ENCODE data around the gene GARIN5B. TPM values are rescaled to one million over a fixed set of nuclear protein-coding genes. Genes with fewer than 3 reads are reported as not detected.

GARIN5B gene
- total RNA-seq, 1 experiment from 2014 or later = not detected

- Histone ChIP-seq H4K20me1 (ENCODE audit: insufficient read depth, low read depth, low read length) (no peaks in the 10 kb centered on the region; the same call in 1 of the 2 replicates), H3K4me1 (ENCODE audit: low read length) (no peaks in the 10 kb centered on the region), H3K79me2 (ENCODE audit: low read length) (no peaks in the 10 kb centered on the region), H3K27ac (ENCODE audit: low read length) (no peak overlapping the region), H3K36me3 (ENCODE audit: insufficient read depth, low read length) (no peaks in the 10 kb centered on the region), H3K4me2 (ENCODE audit: low read depth, low read length, poor library complexity, severe bottlenecking) (no peak overlapping the region), H3K4me3 (ENCODE audit: low read length) (no peak overlapping the region), H3K9me3 (ENCODE audit: low read length) (no peaks in the 10 kb centered on the region), H3K9ac (ENCODE audit: low read length) (no peak overlapping the region), H3K27me3 (ENCODE audit: low read length) (no peaks in the 10 kb centered on the region), H3K9me2 (replicated peaks; ENCODE audit: insufficient read depth, low read length) (no peaks in the 10 kb centered on the region), H2AFZ (ENCODE audit: low read length) (no peak overlapping the region)
- no peak for DNase-seq
Observed at GRCh38 chr19:55352040-55352439, 11.0 kb downstream of the GARIN5B start.

GRCh38 chr19:55350620-55351315 is 12.3 kb downstream of the GARIN5B start:
- Histone ChIP-seq H3K9me3 (ENCODE audit: low read length) (no peaks in the 10 kb centered on the region), H3K79me2 (ENCODE audit: low read length) (no peaks in the 10 kb centered on the region), H3K4me1 (ENCODE audit: low read length) (no peaks in the 10 kb centered on the region), H3K27me3 (ENCODE audit: low read length) (no peaks in the 10 kb centered on the region), H3K4me3 (ENCODE audit: low read length) (no peak overlapping the region), H2AFZ (ENCODE audit: low read length) (no peak overlapping the region), H3K36me3 (ENCODE audit: insufficient read depth, low read length) (no peaks in the 10 kb centered on the region), H4K20me1 (ENCODE audit: insufficient read depth, low read depth, low read length) (no peaks in the 10 kb centered on the region; the same call in 1 of the 2 replicates), H3K4me2 (ENCODE audit: low read depth, low read length, poor library complexity, severe bottlenecking) (no peak overlapping the region), H3K27ac (ENCODE audit: low read length) (no peak overlapping the region), H3K9ac (ENCODE audit: low read length) (no peak overlapping the region), H3K9me2 (replicated peaks; ENCODE audit: insufficient read depth, low read length) (no peaks in the 10 kb centered on the region)
- DNase-seq = no peak

GRCh38 chr19:55348317-55349034 is 14.6 kb downstream of the GARIN5B start:
- Histone ChIP-seq H3K4me3 (ENCODE audit: low read length) (no peak overlapping the region), H4K20me1 (ENCODE audit: insufficient read depth, low read depth, low read length) (no peaks in the 10 kb centered on the region; the same call in 1 of the 2 replicates), H3K36me3 (ENCODE audit: insufficient read depth, low read length) (no peaks in the 10 kb centered on the region), H2AFZ (ENCODE audit: low read length) (no peak overlapping the region), H3K4me1 (ENCODE audit: low read length) (no peaks in the 10 kb centered on the region), H3K79me2 (ENCODE audit: low read length) (no peaks in the 10 kb centered on the region), H3K27ac (ENCODE audit: low read length) (no peak overlapping the region), H3K9me2 (replicated peaks; ENCODE audit: insufficient read depth, low read length) (no peaks in the 10 kb centered on the region), H3K9ac (ENCODE audit: low read length) (no peak overlapping the region), H3K27me3 (ENCODE audit: low read length) (no peaks in the 10 kb centered on the region), H3K4me2 (ENCODE audit: low read depth, low read length, poor library complexity, severe bottlenecking) (no peak overlapping the region), H3K9me3 (ENCODE audit: low read length) (no peaks in the 10 kb centered on the region)
- no peak for DNase-seq

GRCh38 chr19:55347442-55348009 is 15.5 kb downstream of the GARIN5B start:
- Histone ChIP-seq H3K4me2 (ENCODE audit: low read depth, low read length, poor library complexity, severe bottlenecking) (no peak overlapping the region), H3K4me1 (ENCODE audit: low read length) (no peaks in the 10 kb centered on the region), H3K79me2 (ENCODE audit: low read length) (no peaks in the 10 kb centered on the region), H3K9ac (ENCODE audit: low read length) (no peak overlapping the region), H3K36me3 (ENCODE audit: insufficient read depth, low read length) (no peaks in the 10 kb centered on the region), H2AFZ (ENCODE audit: low read length) (no peak overlapping the region), H3K4me3 (ENCODE audit: low read length) (no peak overlapping the region), H3K27me3 (ENCODE audit: low read length) (no peaks in the 10 kb centered on the region), H3K9me3 (ENCODE audit: low read length) (no peaks in the 10 kb centered on the region), H4K20me1 (ENCODE audit: insufficient read depth, low read depth, low read length) (peaks cover under 1% of the 10 kb centered on the region; the same call in 1 of the 2 replicates), H3K9me2 (replicated peaks; ENCODE audit: insufficient read depth, low read length) (no peaks in the 10 kb centered on the region), H3K27ac (ENCODE audit: low read length) (no peak overlapping the region)
- DNase-seq = no peak

GRCh38 chr19:55346725-55347441 is 16.2 kb downstream of the GARIN5B start:
- no peak overlapping the region for H3K4me3 ChIP-seq (ENCODE audit: low read length)
- no peak overlapping the region for H3K27ac ChIP-seq (ENCODE audit: low read length)
- no peaks in the 10 kb centered on the region for H3K36me3 ChIP-seq (ENCODE audit: insufficient read depth, low read length)
- no peaks in the 10 kb centered on the region for H3K9me3 ChIP-seq (ENCODE audit: low read length)
- H3K9me2 ChIP-seq (replicated peaks; ENCODE audit: insufficient read depth, low read length) = no peaks in the 10 kb centered on the region
- H3K4me1 ChIP-seq (ENCODE audit: low read length) = peaks cover 1% of the 10 kb centered on the region
- no peak overlapping the region for H3K4me2 ChIP-seq (ENCODE audit: low read depth, low read length, poor library complexity, severe bottlenecking)
- no peak for DNase-seq
- H3K9ac ChIP-seq (ENCODE audit: low read length) = no peak overlapping the region
- H3K27me3 ChIP-seq (ENCODE audit: low read length) = no peaks in the 10 kb centered on the region
- H4K20me1 ChIP-seq (ENCODE audit: insufficient read depth, low read depth, low read length) = peaks cover 7% of the 10 kb centered on the region; the same call in 1 of the 2 replicates
- peaks cover 2% of the 10 kb centered on the region; the same call in 1 of the 2 replicates for H3K79me2 ChIP-seq (ENCODE audit: low read length)
- H2AFZ ChIP-seq (ENCODE audit: low read length) = no peak overlapping the region

- Histone ChIP-seq H3K27me3 (ENCODE audit: low read length) (no peaks in the 10 kb centered on the region), H4K20me1 (ENCODE audit: insufficient read depth, low read depth, low read length) (peaks cover 13% of the 10 kb centered on the region; the same call in 1 of the 2 replicates), H3K9me2 (replicated peaks; ENCODE audit: insufficient read depth, low read length) (no peaks in the 10 kb centered on the region), H3K4me2 (ENCODE audit: low read depth, low read length, poor library complexity, severe bottlenecking) (no peak overlapping the region), H3K36me3 (ENCODE audit: insufficient read depth, low read length) (no peaks in the 10 kb centered on the region), H3K79me2 (ENCODE audit: low read length) (peaks cover 8% of the 10 kb centered on the region; the same call in 1 of the 2 replicates), H3K27ac (ENCODE audit: low read length) (no peak overlapping the region), H3K9ac (ENCODE audit: low read length) (no peak overlapping the region), H3K9me3 (ENCODE audit: low read length) (no peaks in the 10 kb centered on the region), H3K4me3 (ENCODE audit: low read length) (no peak overlapping the region), H3K4me1 (ENCODE audit: low read length) (peaks cover 9% of the 10 kb centered on the region), H2AFZ (ENCODE audit: low read length) (no peak overlapping the region)
- DNase-seq = no peak
Observed at GRCh38 chr19:55345818-55346724, 17.0 kb downstream of the GARIN5B start.

- no peaks in the 10 kb centered on the region for H3K27me3 ChIP-seq (ENCODE audit: low read length)
- DNase-seq = no peak
- no peak overlapping the region for H3K9ac ChIP-seq (ENCODE audit: low read length)
- H3K9me2 ChIP-seq (replicated peaks; ENCODE audit: insufficient read depth, low read length) = no peaks in the 10 kb centered on the region
- H3K4me3 ChIP-seq (ENCODE audit: low read length) = no peak overlapping the region
- 0 out of 2 replicates have a peak, but pooled peaks cover 13% of the 10 kb centered on the region for H4K20me1 ChIP-seq (ENCODE audit: insufficient read depth, low read depth, low read length)
- H3K36me3 ChIP-seq (ENCODE audit: insufficient read depth, low read length) = no peaks in the 10 kb centered on the region
- H3K9me3 ChIP-seq (ENCODE audit: low read length) = no peaks in the 10 kb centered on the region
- no peak overlapping the region for H2AFZ ChIP-seq (ENCODE audit: low read length)
- H3K4me2 ChIP-seq (ENCODE audit: low read depth, low read length, poor library complexity, severe bottlenecking) = no peak overlapping the region
- H3K79me2 ChIP-seq (ENCODE audit: low read length) = peaks cover 14% of the 10 kb centered on the region
- peaks cover 15% of the 10 kb centered on the region for H3K4me1 ChIP-seq (ENCODE audit: low read length)
- H3K27ac ChIP-seq (ENCODE audit: low read length) = no peak overlapping the region
Observed at GRCh38 chr19:55345101-55345817, 17.8 kb downstream of the GARIN5B start.
